Caco-2 (cell line): ENCODE results near the gene HSPB8. TPM values are rescaled to one million over a fixed set of nuclear protein-coding genes. Genes with fewer than 3 reads are reported as not detected.
A peak's percentile ranks its signal among the peaks of the same experiment; 100 is the strongest.

ENCODE experiments used
- BruUV-seq: library from RNA; stranded (reverse); fragments of 400-500 nt; replicated peaks from 2 replicates; lab custom pipeline; 2021; lab: Mats Ljungman, UMichigan
- CTCF ChIA-PET: fragments of 300-600 bp; sonication (Branson Sonifier 250); formaldehyde crosslinking; loops from one replicate; lab custom pipeline; 2022; ENCODE audit warnings: antibody characterized with exemption; lab: Charles Lee
- POLR2A ChIA-PET: fragments of 300-600 bp; sonication (Branson Sonifier 250); formaldehyde crosslinking; loops from one replicate; lab custom pipeline; 2022; ENCODE audit warnings: antibody characterized with exemption; lab: Charles Lee
- DNase-seq, 2 experiments: peaks; one replicate each; pipeline versions ENCODE4 v3.0.0 to v3.0.0-alpha.2; 2020 to 2022
- H3K27me3 ChIP-seq: replicated peaks from 2 replicates; pipeline ENCODE4 v1.6.0; 2011; ENCODE audit warnings: low read length; ENCODE audit not compliant: control insufficient read depth, insufficient read depth
- H3K36me3 ChIP-seq: 2 replicates; pipeline ENCODE4 v1.5.1; 2011; ENCODE audit warnings: low read length; ENCODE audit not compliant: control insufficient read depth, insufficient read depth
- H3K4me1 ChIP-seq: fragments of 250-450 bp; sonication (Bioruptor Pico); 2 replicates; pipeline ENCODE4 v1.5.1; 2020; ENCODE audit warnings: mild to moderate bottlenecking
- H3K4me3 ChIP-seq: 2 replicates; pipeline ENCODE4 v1.5.1; 2011; ENCODE audit warnings: low read depth, mild to moderate bottlenecking, control low read depth, low read length
- H3K9me3 ChIP-seq: fragments of 250-450 bp; sonication (Bioruptor Pico); 2 replicates; pipeline ENCODE4 v1.5.1; 2020; ENCODE audit warnings: mild to moderate bottlenecking, moderate library complexity
- H3K27ac Mint-ChIP-seq: one replicate; pipeline ENCODE4 v1.8.0; 2022; ENCODE audit warnings: mixed read lengths; ENCODE audit not compliant: unreplicated experiment
- H3K27me3 Mint-ChIP-seq: one replicate; pipeline ENCODE4 v1.8.0; 2022; ENCODE audit warnings: mixed read lengths; ENCODE audit not compliant: insufficient read depth, unreplicated experiment
- H3K36me3 Mint-ChIP-seq: one replicate; pipeline ENCODE4 v1.8.0; 2022; ENCODE audit warnings: mild to moderate bottlenecking, mixed read lengths; ENCODE audit not compliant: insufficient read depth, unreplicated experiment
- H3K4me1 Mint-ChIP-seq: one replicate; pipeline ENCODE4 v1.8.0; 2022; ENCODE audit warnings: low read depth, mixed read lengths; ENCODE audit not compliant: unreplicated experiment
- H3K4me3 Mint-ChIP-seq: one replicate; pipeline ENCODE4 v1.8.0; 2022; ENCODE audit warnings: mild to moderate bottlenecking, moderate library complexity, mixed read lengths; ENCODE audit not compliant: unreplicated experiment
- H3K9me3 Mint-ChIP-seq: one replicate; pipeline ENCODE4 v1.8.0; 2022; ENCODE audit warnings: mixed read lengths; ENCODE audit not compliant: unreplicated experiment
- CTCF ChIP-seq, 2 experiments: fragments of 200-600 bp in 1 of 2; IDR thresholded peaks; 1 replicate in 1 of 2; 2 replicates in 1 of 2; pipeline versions ENCODE4 v1.5.1 to v1.8.0; 2011 to 2022; ENCODE audit warnings: antibody characterized with exemption in 1 of 2, control low read depth in 1 of 2, inconsistent platforms in 1 of 2, low read depth in 1 of 2, low read length in 1 of 2, mild to moderate bottlenecking in 1 of 2, moderate library complexity in 1 of 2; ENCODE audit not compliant: insufficient read depth in 1 of 2, severe bottlenecking in 1 of 2, unreplicated experiment in 1 of 2
- intact Hi-C: fragments of 100-400 bp; cut with micrococcal nuclease; formaldehyde crosslinking; loops from one replicate; pipeline ENCODE4 v1.10.0; 2022; ENCODE audit not compliant: unreplicated experiment
- total RNA-seq: library from RNA; stranded (reverse); gene quantifications from 2 replicates; pipeline ENCODE4 v1.2.3, GENCODE V29; 2022

The HSPB8 gene
- total RNA-seq, 1 experiment from 2014 or later = 17.1 TPM

- Mint-ChIP-seq H3K27ac (no peak overlapping the region), H3K36me3 (no peaks in the 10 kb centered on the region), H3K4me3 (peak overlapping the region; percentile 5), H3K27me3 (no peaks in the 10 kb centered on the region), H3K4me1 (peaks cover 22% of the 10 kb centered on the region), H3K9me3 (peaks cover 7% of the 10 kb centered on the region)
- ChIA-PET CTCF (no interaction called here), POLR2A (no interaction called here)
- Histone ChIP-seq H3K9me3 (no peaks in the 10 kb centered on the region), H3K27me3 (no peaks in the 10 kb centered on the region), H3K36me3 (no peaks in the 10 kb centered on the region), H3K4me3 (no peak overlapping the region), H3K4me1 (no peaks in the 10 kb centered on the region)
- intact Hi-C loops = loop anchor here (10.0 kb wide), 1 partner anchor 57 kb away; the partner anchor contains the start of gene HSPB8
- no peak for DNase-seq
- BruUV-seq = no TSS peak
- no peak for TF ChIP-seq CTCF (IDR thresholded peaks at IDR 0.05; ENCODE audit: insufficient read depth in 1 of 2, low read depth in 1 of 2, low read length in 1 of 2, severe bottlenecking in 1 of 2, unreplicated experiment in 1 of 2)
Measured at GRCh38 chr12:119231774-119232173, 53.0 kb downstream of the HSPB8 start.

DNA sequence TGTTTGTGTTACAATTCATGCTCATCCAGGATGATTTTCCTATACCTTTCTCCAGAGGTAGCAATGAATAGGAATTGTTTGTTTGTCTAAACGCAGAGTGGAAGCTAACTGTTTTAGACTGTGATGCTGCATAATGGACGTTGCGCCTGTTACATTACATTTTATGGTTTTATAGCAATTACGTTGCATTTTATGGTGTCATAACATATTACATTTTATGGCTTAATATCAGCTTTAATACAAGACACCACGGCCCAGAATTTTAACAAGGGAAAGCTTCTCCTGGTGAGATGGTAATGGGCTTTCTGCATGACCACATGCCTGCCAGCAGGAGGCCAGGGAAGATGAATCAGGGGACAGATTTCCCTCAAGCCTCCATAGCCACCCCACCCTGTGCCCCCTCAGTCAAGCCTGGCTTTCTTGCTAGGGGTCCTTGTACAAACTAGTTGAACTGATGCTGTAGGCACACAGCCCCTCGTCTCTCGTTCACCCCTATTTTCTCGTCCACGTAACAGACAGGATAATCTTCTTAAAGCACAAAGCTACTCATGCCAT, 56.5 kb downstream of the HSPB8 start:
- peaks cover 11% of the 10 kb centered on the region for H3K4me1 Mint-ChIP-seq
- TF ChIP-seq CTCF (IDR thresholded peaks at IDR 0.05; ENCODE audit: insufficient read depth in 1 of 2, low read depth in 1 of 2, low read length in 1 of 2, severe bottlenecking in 1 of 2, unreplicated experiment in 1 of 2) = peak; percentile 49 to 54
- POLR2A ChIA-PET = no interaction called here

GRCh38 chr12:119236372-119236771, 57.6 kb downstream of the HSPB8 start:
- intact Hi-C loops = loop anchor here (5.0 to 10.0 kb wide), 2 partner anchors 62 to 176 kb away; partner anchors contain the start of gene HSPB8
- H3K36me3 ChIP-seq = no peaks in the 10 kb centered on the region
- Mint-ChIP-seq H3K27ac (no peak overlapping the region), H3K36me3 (no peaks in the 10 kb centered on the region), H3K4me1 (peaks cover 22% of the 10 kb centered on the region), H3K4me3 (no peak overlapping the region), H3K9me3 (no peaks in the 10 kb centered on the region), H3K27me3 (no peaks in the 10 kb centered on the region)
- no peak for TF ChIP-seq CTCF (IDR thresholded peaks at IDR 0.05; ENCODE audit: insufficient read depth in 1 of 2, low read depth in 1 of 2, low read length in 1 of 2, severe bottlenecking in 1 of 2, unreplicated experiment in 1 of 2)
- DNase-seq = no peak
- peaks cover 21% of the 10 kb centered on the region for H3K4me1 ChIP-seq
- no TSS peak for BruUV-seq
- no peaks in the 10 kb centered on the region for H3K27me3 ChIP-seq
- POLR2A ChIA-PET = no interaction called here
- no peak overlapping the region for H3K4me3 ChIP-seq
- H3K9me3 ChIP-seq = no peaks in the 10 kb centered on the region
- CTCF ChIA-PET = no interaction called here

More for the DNA sequence above, 56.5 kb downstream of the HSPB8 start:
- no peaks in the 10 kb centered on the region for H3K36me3 ChIP-seq
- no peaks in the 10 kb centered on the region for H3K36me3 Mint-ChIP-seq
- CTCF ChIA-PET = interaction anchor here (0.6 kb wide), 1 partner anchor 79 kb away, joined by 3 read pairs; no protein-coding TSS in a partner anchor
- peak in 1 of 2 experiments; percentile 14 for DNase-seq
- intact Hi-C loops = loop anchor here (5.0 to 10.0 kb wide), 2 partner anchors 60 to 177 kb away; partner anchors contain the start of gene HSPB8
- no peak overlapping the region for H3K27ac Mint-ChIP-seq
- H3K27me3 Mint-ChIP-seq = no peaks in the 10 kb centered on the region
- no peaks in the 10 kb centered on the region for H3K9me3 ChIP-seq
- no peak overlapping the region for H3K4me3 Mint-ChIP-seq
- no TSS peak for BruUV-seq
- no peaks in the 10 kb centered on the region for H3K9me3 Mint-ChIP-seq
- peaks cover 11% of the 10 kb centered on the region for H3K4me1 ChIP-seq
- H3K27me3 ChIP-seq = no peaks in the 10 kb centered on the region
- no peak overlapping the region for H3K4me3 ChIP-seq
